Stomach (tissue), 9 donors: ENCODE measurements around the gene HIGD2A. TPM values are rescaled to one million over a fixed set of nuclear protein-coding genes. Genes with fewer than 3 reads are reported as not detected.

Experiments
- DNase-seq, 2 donors: peaks; one replicate each; pipeline versions ENCODE4 v3.0.0 to v3.0.0-alpha.2; 2013 to 2019
- H3K27ac ChIP-seq, 5 donors: fragments of 200-600 bp in 4 of 5; sonication (generic) in 4 of 5; one replicate each; pipeline ENCODE4 v1.5.1; 2013 to 2019; ENCODE audit warnings: mild to moderate bottlenecking in 1 of 5, moderate library complexity in 1 of 5
- H3K27me3 ChIP-seq, 3 donors: fragments of 200-600 bp; sonication (generic); one replicate each; pipeline ENCODE4 v1.5.1; 2017 to 2019; ENCODE audit warnings: mixed run types in 1 of 3
- H3K36me3 ChIP-seq, 4 donors: fragments of 200-600 bp; sonication (generic); 1 replicate in 3 of 4; 2 replicates in 1 of 4; pipeline ENCODE4 v1.5.1; 2016 to 2019
- H3K4me1 ChIP-seq, 4 donors: fragments of 200-600 bp; sonication (generic); one replicate each; pipeline ENCODE4 v1.5.1; 2016 to 2019
- H3K4me3 ChIP-seq, 4 donors: fragments of 200-600 bp; sonication (generic) in 3 of 4; one replicate each; pipeline ENCODE4 v1.5.1; 2016 to 2019; ENCODE audit warnings: mild to moderate bottlenecking in 1 of 4
- H3K9me3 ChIP-seq, 4 donors: fragments of 200-600 bp; sonication (generic); one replicate each; pipeline ENCODE4 v1.5.1; 2016 to 2019
- EP300 ChIP-seq: sonication (generic); formaldehyde crosslinking; IDR thresholded peaks from one replicate; pipeline ENCODE4 v1.6.1; 2017; ENCODE audit warnings: antibody characterized with exemption
- POLR2A ChIP-seq, 4 donors: fragments of 450-650 bp; IDR thresholded peaks; one replicate each; pipeline ENCODE4 v1.6.1; 2016; ENCODE audit warnings: antibody characterized with exemption in 4 of 4, control low read depth in 2 of 4, mild to moderate bottlenecking in 1 of 4, moderate library complexity in 1 of 4
- POLR2AphosphoS5 ChIP-seq, 3 donors: sonication (generic); formaldehyde crosslinking; IDR thresholded peaks; one replicate each; pipeline ENCODE4 v1.6.1; 2016; ENCODE audit warnings: antibody characterized with exemption in 3 of 3
- WGBS, 5 donors: extraction: QIAGEN DNeasy Blood & Tissue Kit in 3 of 5; methylation state at CpG; one replicate each; pipeline versions ENCODE4 v1.1.5 to v1.1.7; 2013 to 2018; 5-methylcytosine and 5-hydroxymethylcytosine counted together
- intact Hi-C: fragments of 100-400 bp; cut with DNase I; formaldehyde crosslinking; loops from one replicate; pipeline ENCODE4 v1.15.1; 2023; ENCODE audit warnings: low total_unique reads
- polyA plus RNA-seq, 3 donors: library from polyadenylated mRNA; stranded (reverse); fragments of 200-250 nt; gene quantifications; one replicate each; pipeline ENCODE4 v1.2.3, GENCODE V29; 2013
- total RNA-seq, 5 donors: library from RNA; depleted of rRNA; stranded (reverse); fragments of >200 nt; gene quantifications; one replicate each; pipeline versions ENCODE4 v1.1.0 to v1.2.3, GENCODE V29; 2014 to 2016
- TF ChIP-seq, protein P1 (sequence below), 7 experiments: fragments of 450-650 bp in 4 of 7; fragments of 200-600 bp in 3 of 7; sonication (generic) in 3 of 7; IDR thresholded peaks; one replicate each; pipeline ENCODE4 v1.5.1; 2016 to 2019; ENCODE audit warnings: antibody characterized with exemption in 7 of 7, control low read depth in 2 of 7, mild to moderate bottlenecking in 1 of 7
- donor health status: healthy with polysubstance abuse.
- donor health status: Bipolar disorder and iron deficiency.
- donor health status: healthy.

The HIGD2A gene
- total and polyA plus RNA-seq, 8 donors, result 47.2 to 248 (median 216) TPM

- no peak overlapping the region for H3K4me3 ChIP-seq
- H3K9me3 ChIP-seq, result no peaks in the 10 kb centered on the region
- intact Hi-C loops, result no loop called here
- H3K27me3 ChIP-seq, result no peaks in the 10 kb centered on the region
- TF ChIP-seq, protein P1, sequence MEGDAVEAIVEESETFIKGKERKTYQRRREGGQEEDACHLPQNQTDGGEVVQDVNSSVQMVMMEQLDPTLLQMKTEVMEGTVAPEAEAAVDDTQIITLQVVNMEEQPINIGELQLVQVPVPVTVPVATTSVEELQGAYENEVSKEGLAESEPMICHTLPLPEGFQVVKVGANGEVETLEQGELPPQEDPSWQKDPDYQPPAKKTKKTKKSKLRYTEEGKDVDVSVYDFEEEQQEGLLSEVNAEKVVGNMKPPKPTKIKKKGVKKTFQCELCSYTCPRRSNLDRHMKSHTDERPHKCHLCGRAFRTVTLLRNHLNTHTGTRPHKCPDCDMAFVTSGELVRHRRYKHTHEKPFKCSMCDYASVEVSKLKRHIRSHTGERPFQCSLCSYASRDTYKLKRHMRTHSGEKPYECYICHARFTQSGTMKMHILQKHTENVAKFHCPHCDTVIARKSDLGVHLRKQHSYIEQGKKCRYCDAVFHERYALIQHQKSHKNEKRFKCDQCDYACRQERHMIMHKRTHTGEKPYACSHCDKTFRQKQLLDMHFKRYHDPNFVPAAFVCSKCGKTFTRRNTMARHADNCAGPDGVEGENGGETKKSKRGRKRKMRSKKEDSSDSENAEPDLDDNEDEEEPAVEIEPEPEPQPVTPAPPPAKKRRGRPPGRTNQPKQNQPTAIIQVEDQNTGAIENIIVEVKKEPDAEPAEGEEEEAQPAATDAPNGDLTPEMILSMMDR (IDR thresholded peaks at IDR 0.05), result no peak
- TF ChIP-seq POLR2A (IDR thresholded peaks at IDR 0.05) (no peak), POLR2AphosphoS5 (IDR thresholded peaks at IDR 0.05) (no peak), EP300 (no peak)
- no peaks in the 10 kb centered on the region for H3K4me1 ChIP-seq
- 88 to 98% (median 96%) methylated on average over 1 of the region's 1 CpG for WGBS, 5 donors
- no peak overlapping the region for H3K27ac ChIP-seq
- no peak for DNase-seq
- H3K36me3 ChIP-seq, result peaks cover 34 to 93% (median 88%) of the 10 kb centered on the region in 4 donors
These were observed 46.4 kb upstream of the HIGD2A start for GRCh38 chr5:176342158-176342483.

DNA sequence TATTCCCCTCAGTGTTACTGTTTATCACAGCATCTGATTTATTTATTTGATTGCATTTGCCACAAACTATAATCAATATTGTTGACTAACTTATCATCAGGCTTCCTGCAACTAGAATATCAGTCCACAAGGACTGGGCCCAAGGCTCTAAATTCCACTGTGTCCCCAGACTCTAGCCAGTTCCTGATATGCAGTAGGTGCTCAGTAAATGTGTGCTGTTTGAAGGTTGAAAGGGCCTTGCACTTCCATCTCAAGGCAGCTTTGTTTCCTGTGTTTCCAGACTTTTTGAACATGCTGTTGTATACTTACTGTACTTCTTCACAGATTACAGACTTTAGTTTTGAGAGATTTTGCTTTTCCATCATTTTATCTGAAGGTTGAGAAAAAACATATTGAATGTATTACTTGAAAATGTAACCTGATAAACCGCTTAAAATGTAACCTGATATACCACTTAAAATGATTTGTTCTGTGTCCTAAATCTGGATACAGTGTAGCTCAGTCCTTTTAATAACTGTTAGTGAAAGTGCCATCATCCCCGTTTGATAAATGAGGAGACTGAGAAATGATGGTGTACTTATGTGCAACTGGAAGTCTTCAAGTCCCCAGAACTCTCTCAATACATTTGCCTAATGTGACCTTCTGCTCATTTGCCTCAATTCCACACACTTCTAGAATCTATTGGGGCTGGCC, 45.6 kb upstream of the HIGD2A start:
- DNase-seq, result no peak
- TF ChIP-seq, protein P1 (IDR thresholded peaks at IDR 0.05), result no peak
- no peak for TF ChIP-seq POLR2AphosphoS5 (IDR thresholded peaks at IDR 0.05)
- no peak for TF ChIP-seq EP300
- no peak for TF ChIP-seq POLR2A (IDR thresholded peaks at IDR 0.05)
- Histone ChIP-seq H3K4me3 (no peak overlapping the region), H3K27me3 (no peaks in the 10 kb centered on the region), H3K36me3 (peaks cover 34 to 93% (median 88%) of the 10 kb centered on the region in 4 donors), H3K27ac (no peak overlapping the region), H3K9me3 (no peaks in the 10 kb centered on the region), H3K4me1 (no peaks in the 10 kb centered on the region)
- intact Hi-C loops, result no loop called here
- WGBS, 5 donors, result 60 to 77% (median 69%) methylated on average over 2 of the region's 2 CpGs

GRCh38 chr5:176350416-176350815, 38.1 kb upstream of the HIGD2A start:
- no peak overlapping the region for H3K27ac ChIP-seq
- H3K36me3 ChIP-seq, result peaks cover 81 to 100% (median 100%) of the 10 kb centered on the region in 4 donors
- no peaks in the 10 kb centered on the region for H3K9me3 ChIP-seq
- no peaks in the 10 kb centered on the region for H3K27me3 ChIP-seq
- no peak overlapping the region for H3K4me3 ChIP-seq
- WGBS, 5 donors, result 93 to 98% (median 95%) methylated on average over 8 of the region's 8 CpGs
- intact Hi-C loops, result no loop called here
- H3K4me1 ChIP-seq, result peaks cover 0 to 9% (median 0%) of the 10 kb centered on the region in 4 donors
- no peak for TF ChIP-seq POLR2AphosphoS5 (IDR thresholded peaks at IDR 0.05)
- TF ChIP-seq, protein P1 (IDR thresholded peaks at IDR 0.05), result no peak
- TF ChIP-seq POLR2A (IDR thresholded peaks at IDR 0.05), result no peak
- no peak for TF ChIP-seq EP300
- DNase-seq, result no peak

- H3K9me3 ChIP-seq, result no peaks in the 10 kb centered on the region
- peaks cover 0 to 13% (median 0%) of the 10 kb centered on the region in 4 donors for H3K4me1 ChIP-seq
- TF ChIP-seq POLR2A (IDR thresholded peaks at IDR 0.05), result no peak
- no peak for TF ChIP-seq EP300
- TF ChIP-seq POLR2AphosphoS5 (IDR thresholded peaks at IDR 0.05), result no peak
- TF ChIP-seq, protein P1 (IDR thresholded peaks at IDR 0.05), result no peak
- no peaks in the 10 kb centered on the region for H3K27me3 ChIP-seq
- DNase-seq, result no peak
- H3K27ac ChIP-seq, result no peak overlapping the region
- intact Hi-C loops, result no loop called here
- peaks cover 64 to 100% (median 99%) of the 10 kb centered on the region in 4 donors for H3K36me3 ChIP-seq
- H3K4me3 ChIP-seq, result no peak overlapping the region
- WGBS, 5 donors, result 91 to 97% (median 94%) methylated on average over 5 of the region's 5 CpGs
These were observed 36.3 kb upstream of the HIGD2A start for GRCh38 chr5:176352116-176352878.
